Fibroblast of skin of left quadriceps (primary cell): Measurements from ENCODE around the gene UBAC2.
A peak's percentile ranks its signal among the peaks of the same experiment; 100 is the strongest.

Experiments used
- DNase-seq, 2 experiments: peaks; one replicate each; pipeline ENCODE4 v3.0.0-alpha.2; 2013; ENCODE audit warnings: low read depth in 2 of 2

Gene UBAC2

GRCh38 chr13:99339230-99339721 lies 138.6 kb downstream of the UBAC2 start:
- no peak for DNase-seq

GRCh38 chr13:99339736-99340397 lies 139.2 kb downstream of the UBAC2 start:
- DNase-seq = no peak

GRCh38 chr13:99340638-99341037 lies 140.0 kb downstream of the UBAC2 start:
- DNase-seq = no peak

- no peak for DNase-seq
Observed at GRCh38 chr13:99341969-99342722, 141.5 kb downstream of the UBAC2 start.

GRCh38 chr13:99342723-99343315 lies 142.2 kb downstream of the UBAC2 start:
- DNase-seq = no peak

GRCh38 chr13:99344610-99345208 lies 144.1 kb downstream of the UBAC2 start:
- DNase-seq = no peak

- no peak for DNase-seq
Observed at GRCh38 chr13:99345345-99345744, 144.7 kb downstream of the UBAC2 start.

- DNase-seq = peak; percentile 61 to 68
Observed at GRCh38 chr13:99346335-99347042, 145.8 kb downstream of the UBAC2 start.

- DNase-seq = no peak
Observed at GRCh38 chr13:99347335-99347878, 146.8 kb downstream of the UBAC2 start.

GRCh38 chr13:99347911-99348451 lies 147.3 kb downstream of the UBAC2 start:
- DNase-seq = no peak

GRCh38 chr13:99350191-99350590 lies 149.5 kb downstream of the UBAC2 start:
- no peak for DNase-seq

- DNase-seq = no peak
Observed at GRCh38 chr13:99351772-99352171, 151.1 kb downstream of the UBAC2 start.

- no peak for DNase-seq
Observed at GRCh38 chr13:99352351-99353245, 151.9 kb downstream of the UBAC2 start.

GRCh38 chr13:99353246-99353600 lies 152.6 kb downstream of the UBAC2 start:
- no peak for DNase-seq

GRCh38 chr13:99353836-99354235 lies 153.2 kb downstream of the UBAC2 start:
- peak; percentile 47 to 49 for DNase-seq

GRCh38 chr13:99354371-99354951 lies 153.8 kb downstream of the UBAC2 start:
- DNase-seq = no peak

- no peak for DNase-seq
Observed at GRCh38 chr13:99355267-99356011, 154.8 kb downstream of the UBAC2 start.

- no peak for DNase-seq
Observed at GRCh38 chr13:99356012-99356261, 155.3 kb downstream of the UBAC2 start.
